Endodermal cell (in vitro differentiated cells): ENCODE measurements around the gene PLET1. TPM values are rescaled to one million over a fixed set of nuclear protein-coding genes. Genes with fewer than 3 reads are reported as not detected.

Experiments used
- DNase-seq: peaks from one replicate; pipeline ENCODE4 v3.0.0-alpha.2; 2017
- H3K27ac ChIP-seq: 2 replicates; pipeline ENCODE4 v1.5.1; 2013; ENCODE audit warnings: mild to moderate bottlenecking, low read depth, low read length, moderate library complexity
- H3K27me3 ChIP-seq: 2 replicates; pipeline ENCODE4 v1.6.1; 2013; ENCODE audit warnings: mild to moderate bottlenecking, low read length, moderate library complexity; ENCODE audit not compliant: insufficient read depth, control insufficient read depth, poor library complexity, severe bottlenecking
- H3K36me3 ChIP-seq: 2 replicates; pipeline ENCODE4 v1.7.0; 2013; ENCODE audit warnings: mild to moderate bottlenecking, low read length, moderate library complexity; ENCODE audit not compliant: control insufficient read depth, insufficient read depth
- H3K4me1 ChIP-seq: one replicate; pipeline ENCODE4 v1.7.0; 2013; ENCODE audit warnings: low read length; ENCODE audit not compliant: control insufficient read depth, insufficient read depth
- H3K4me3 ChIP-seq: 2 replicates; pipeline ENCODE4 v1.5.1; 2013; ENCODE audit warnings: mild to moderate bottlenecking, low read length, moderate library complexity
- H3K9ac ChIP-seq: 2 replicates; pipeline ENCODE4 v1.6.1; 2013; ENCODE audit warnings: mild to moderate bottlenecking, low read length, moderate library complexity; ENCODE audit not compliant: poor library complexity, severe bottlenecking; ENCODE audit errors: extremely low read depth
- H3K9me3 ChIP-seq: 2 replicates; pipeline ENCODE4 v1.6.1; 2013; ENCODE audit warnings: mild to moderate bottlenecking, low read length, moderate library complexity; ENCODE audit not compliant: control insufficient read depth
- H3K27ac Mint-ChIP-seq: 2 replicates; pipeline ENCODE4 v1.8.0; 2020; ENCODE audit warnings: mixed read lengths
- H3K27me3 Mint-ChIP-seq: 2 replicates; pipeline ENCODE4 v1.8.0; 2021; ENCODE audit warnings: mild to moderate bottlenecking, mixed read lengths; ENCODE audit not compliant: insufficient read depth
- H3K36me3 Mint-ChIP-seq: 2 replicates; pipeline ENCODE4 v1.8.0; 2020; ENCODE audit warnings: low read depth, mixed read lengths
- H3K4me1 Mint-ChIP-seq: 2 replicates; pipeline ENCODE4 v1.8.0; 2020; ENCODE audit warnings: mixed read lengths
- H3K4me3 Mint-ChIP-seq: 2 replicates; pipeline ENCODE4 v1.8.0; 2020; ENCODE audit warnings: mild to moderate bottlenecking, moderate library complexity, mixed read lengths
- H3K9me3 Mint-ChIP-seq: 2 replicates; pipeline ENCODE4 v1.8.0; 2020; ENCODE audit warnings: mild to moderate bottlenecking, mixed read lengths
- WGBS, 2 experiments: methylation state at CpG; one replicate each; pipeline versions ENCODE4 v1.1.5 to v1.1.7; 2013; ENCODE audit warnings: missing lambda C conversion rate in 2 of 2, mixed read lengths in 1 of 2; ENCODE audit not compliant: insufficient coverage in 1 of 2, insufficient read length in 1 of 2; 5-methylcytosine and 5-hydroxymethylcytosine counted together
- total RNA-seq, 2 donors: library from RNA; stranded (reverse); fragmentation: NEBNext Ultra II Directional in 1 of 2; extraction: Animal tissue kit (Norgen Biotek cat#: 25700) in 1 of 2; gene quantifications; 2 replicates in 1 of 2; 3 replicates in 1 of 2; pipeline ENCODE4 v1.2.1, GENCODE V29; 2021
- TF ChIP-seq, protein P1 (sequence below): fragments of 200-600 bp; sonication (generic); conservative IDR thresholded peaks from 2 replicates; pipeline ENCODE4 v1.5.0; 2021; ENCODE audit warnings: antibody characterized with exemption, mild to moderate bottlenecking

Gene PLET1
- total RNA-seq, 2 donors from 2014 or later: not detected

GRCh38 chr11:112267188-112267591 is 6.5 kb upstream of the PLET1 start:
- H3K27me3 ChIP-seq: no peaks in the 10 kb centered on the region
- WGBS, 2 experiments: 78 to 85% methylated on average over 4 to 5 of the region's 5 CpGs
- Mint-ChIP-seq H3K27ac (no peak overlapping the region), H3K9me3 (no peaks in the 10 kb centered on the region), H3K27me3 (peaks cover 3% of the 10 kb centered on the region), H3K4me3 (no peak overlapping the region), H3K36me3 (no peaks in the 10 kb centered on the region), H3K4me1 (peaks cover 4% of the 10 kb centered on the region)
- no peaks in the 10 kb centered on the region for H3K36me3 ChIP-seq
- H3K4me3 ChIP-seq: no peak overlapping the region
- no peak for DNase-seq
- no peak overlapping the region for H3K27ac ChIP-seq
- H3K9ac ChIP-seq: no peak overlapping the region
- TF ChIP-seq, protein P1, sequence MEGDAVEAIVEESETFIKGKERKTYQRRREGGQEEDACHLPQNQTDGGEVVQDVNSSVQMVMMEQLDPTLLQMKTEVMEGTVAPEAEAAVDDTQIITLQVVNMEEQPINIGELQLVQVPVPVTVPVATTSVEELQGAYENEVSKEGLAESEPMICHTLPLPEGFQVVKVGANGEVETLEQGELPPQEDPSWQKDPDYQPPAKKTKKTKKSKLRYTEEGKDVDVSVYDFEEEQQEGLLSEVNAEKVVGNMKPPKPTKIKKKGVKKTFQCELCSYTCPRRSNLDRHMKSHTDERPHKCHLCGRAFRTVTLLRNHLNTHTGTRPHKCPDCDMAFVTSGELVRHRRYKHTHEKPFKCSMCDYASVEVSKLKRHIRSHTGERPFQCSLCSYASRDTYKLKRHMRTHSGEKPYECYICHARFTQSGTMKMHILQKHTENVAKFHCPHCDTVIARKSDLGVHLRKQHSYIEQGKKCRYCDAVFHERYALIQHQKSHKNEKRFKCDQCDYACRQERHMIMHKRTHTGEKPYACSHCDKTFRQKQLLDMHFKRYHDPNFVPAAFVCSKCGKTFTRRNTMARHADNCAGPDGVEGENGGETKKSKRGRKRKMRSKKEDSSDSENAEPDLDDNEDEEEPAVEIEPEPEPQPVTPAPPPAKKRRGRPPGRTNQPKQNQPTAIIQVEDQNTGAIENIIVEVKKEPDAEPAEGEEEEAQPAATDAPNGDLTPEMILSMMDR: no peak
- no peaks in the 10 kb centered on the region for H3K9me3 ChIP-seq
- no peaks in the 10 kb centered on the region for H3K4me1 ChIP-seq

DNA sequence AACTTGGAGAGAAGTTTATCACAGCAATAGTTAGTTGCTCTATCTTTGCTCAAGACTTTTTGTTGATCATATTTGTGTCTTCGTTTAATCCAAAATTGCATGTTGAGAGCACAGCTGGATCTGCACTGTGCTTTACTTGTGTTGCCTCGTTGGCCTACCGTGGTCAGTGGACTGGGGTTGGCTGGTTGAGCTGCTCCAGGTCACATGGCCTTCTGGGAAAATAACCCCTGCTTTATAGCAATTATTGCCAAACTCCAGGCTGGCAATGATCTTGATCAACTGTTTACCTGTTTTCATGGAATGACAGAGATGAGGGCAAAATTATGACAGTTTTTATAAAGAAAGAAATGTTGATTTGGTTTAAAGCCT is 5.7 kb upstream of the PLET1 start:
- H3K9ac ChIP-seq: no peak overlapping the region
- Mint-ChIP-seq H3K27me3 (peaks cover 3% of the 10 kb centered on the region), H3K36me3 (no peaks in the 10 kb centered on the region), H3K4me1 (peaks cover 4% of the 10 kb centered on the region), H3K4me3 (no peak overlapping the region), H3K9me3 (no peaks in the 10 kb centered on the region), H3K27ac (no peak overlapping the region)
- H3K9me3 ChIP-seq: no peaks in the 10 kb centered on the region
- TF ChIP-seq, protein P1: no peak
- no peaks in the 10 kb centered on the region for H3K4me1 ChIP-seq
- no peaks in the 10 kb centered on the region for H3K36me3 ChIP-seq
- H3K27me3 ChIP-seq: no peaks in the 10 kb centered on the region
- no peak overlapping the region for H3K27ac ChIP-seq
- H3K4me3 ChIP-seq: no peak overlapping the region
- WGBS, 2 experiments: 95 to 100% methylated on average over 1 to 3 of the region's 3 CpGs
- DNase-seq: no peak

DNA sequence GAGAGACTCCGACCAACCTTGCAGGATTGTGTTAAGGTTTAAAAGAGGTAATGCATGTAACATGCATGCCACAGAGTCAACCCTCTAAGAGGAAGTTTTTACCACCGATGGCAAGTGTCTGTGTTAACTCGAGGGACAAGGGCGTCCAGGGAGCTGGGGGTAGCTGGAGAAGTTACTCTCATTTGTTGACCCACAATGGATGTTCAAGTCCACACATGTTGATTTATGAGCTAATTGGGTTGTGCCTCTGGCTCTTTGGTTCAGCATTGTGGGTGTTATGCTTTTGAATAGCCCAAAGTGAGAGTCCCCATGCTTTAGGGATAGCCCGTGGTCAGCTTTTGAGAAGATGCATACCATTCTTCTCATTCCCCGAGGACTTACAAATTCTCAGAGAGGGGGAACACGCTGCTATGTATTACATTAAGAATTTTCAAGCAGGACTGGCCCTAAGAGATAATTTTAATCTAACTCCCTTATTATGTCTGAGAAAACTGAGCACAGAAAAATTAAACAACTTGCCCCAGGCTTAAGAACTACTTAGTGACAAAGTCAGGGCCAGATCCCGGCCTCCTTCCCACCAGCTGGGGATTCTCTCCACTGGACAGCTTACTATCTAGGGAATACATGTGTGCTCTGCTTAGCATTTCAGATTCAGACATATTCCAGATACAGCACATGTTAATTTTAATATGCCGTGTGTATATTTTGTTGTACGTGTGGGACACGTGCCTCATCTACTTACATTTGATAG is 5.2 kb upstream of the PLET1 start:
- Mint-ChIP-seq H3K4me3 (no peak overlapping the region), H3K4me1 (peaks cover 4% of the 10 kb centered on the region), H3K27ac (no peak overlapping the region), H3K36me3 (no peaks in the 10 kb centered on the region), H3K27me3 (peaks cover 3% of the 10 kb centered on the region), H3K9me3 (no peaks in the 10 kb centered on the region)
- no peak overlapping the region for H3K9ac ChIP-seq
- no peaks in the 10 kb centered on the region for H3K4me1 ChIP-seq
- H3K9me3 ChIP-seq: no peaks in the 10 kb centered on the region
- no peak overlapping the region for H3K4me3 ChIP-seq
- 67 to 73% methylated on average over 5 to 11 of the region's 11 CpGs for WGBS, 2 experiments
- no peaks in the 10 kb centered on the region for H3K27me3 ChIP-seq
- no peaks in the 10 kb centered on the region for H3K36me3 ChIP-seq
- TF ChIP-seq, protein P1: no peak
- no peak overlapping the region for H3K27ac ChIP-seq
- DNase-seq: no peak
